SU-DHL-6 (cell line): ENCODE results near the gene PTPN21.

Source experiments
- H2AFZ ChIP-seq: fragments of 200-600 bp; sonication (generic); 2 replicates; pipeline ENCODE4 v1.6.1; 2014; ENCODE audit warnings: low read depth, mild to moderate bottlenecking, moderate library complexity, mixed read lengths, antibody characterized with exemption, low read length; ENCODE audit not compliant: severe bottlenecking
- H3F3A ChIP-seq: fragments of 200-600 bp; shearing (Covaris generic); 2 replicates; pipeline ENCODE4 v1.6.0; 2016; ENCODE audit warnings: antibody characterized with exemption, mild to moderate bottlenecking; ENCODE audit not compliant: insufficient read depth
- H3K27ac ChIP-seq: fragments of 200-600 bp; sonication (generic); 2 replicates; pipeline ENCODE4 v1.5.1; 2016; ENCODE audit warnings: low read depth, mild to moderate bottlenecking, low read length, moderate library complexity, mixed read lengths
- H3K27me3 ChIP-seq: fragments of 200-600 bp; sonication (generic), shearing (Covaris generic); 2 replicates; pipeline ENCODE4 v1.6.0; 2014; ENCODE audit warnings: mild to moderate bottlenecking, low read length
- H3K36me3 ChIP-seq: fragments of 200-600 bp; sonication (generic); 2 replicates; pipeline ENCODE4 v1.6.1; 2014; ENCODE audit warnings: mild to moderate bottlenecking, low read length, mixed read lengths
- H3K4me2 ChIP-seq: fragments of 300-600, 200-600 bp; shearing (Covaris generic), sonication (generic); 2 replicates; pipeline ENCODE4 v1.6.0; 2014; ENCODE audit warnings: low read length, low read depth, mild to moderate bottlenecking; ENCODE audit not compliant: poor library complexity, severe bottlenecking
- H3K4me3 ChIP-seq: fragments of 200-600 bp; sonication (generic); 2 replicates; pipeline ENCODE4 v1.5.1; 2014; ENCODE audit warnings: antibody characterized with exemption, low read length, mild to moderate bottlenecking, mixed read lengths; ENCODE audit not compliant: insufficient read depth, poor library complexity, severe bottlenecking
- H3K79me2 ChIP-seq: fragments of 200-600 bp; sonication (generic); 2 replicates; pipeline ENCODE4 v1.6.1; 2014; ENCODE audit warnings: mild to moderate bottlenecking, low read length, moderate library complexity; ENCODE audit not compliant: insufficient read depth
- H3K9ac ChIP-seq: fragments of 200-600 bp; sonication (generic); 2 replicates; pipeline ENCODE4 v1.7.0; 2014; ENCODE audit warnings: mild to moderate bottlenecking, low read length
- H3K9me2 ChIP-seq: fragments of 200-600 bp; sonication (generic); replicated peaks from 2 replicates; pipeline ENCODE4 v1.6.1; 2014; ENCODE audit warnings: low read length; ENCODE audit not compliant: insufficient read depth
- H3K9me3 ChIP-seq: fragments of 200-600 bp; sonication (generic); 2 replicates; pipeline ENCODE4 v1.6.1; 2014; ENCODE audit warnings: low read length, mixed read lengths; ENCODE audit not compliant: insufficient read depth
- H4K20me1 ChIP-seq: fragments of 200-600 bp; sonication (generic); 2 replicates; pipeline ENCODE4 v1.6.1; 2014; ENCODE audit warnings: low read depth, mild to moderate bottlenecking, antibody characterized with exemption, low read length, moderate library complexity, mixed read lengths
- EZH2phosphoT487 ChIP-seq: fragments of 200-600 bp; sonication (generic), shearing (Covaris generic); conservative IDR thresholded peaks from 2 replicates; pipeline ENCODE4 v1.6.1; 2018; ENCODE audit warnings: mild to moderate bottlenecking, antibody characterized with exemption, low read length, moderate library complexity, mixed read lengths
- TF ChIP-seq, protein P1 (sequence below): fragments of 200-600 bp; sonication (generic); IDR thresholded peaks from one replicate; pipeline ENCODE4 v1.5.1; 2017; ENCODE audit warnings: antibody characterized with exemption, mild to moderate bottlenecking, low read length, moderate library complexity; ENCODE audit not compliant: insufficient read depth, poor library complexity, severe bottlenecking

Gene PTPN21

DNA sequence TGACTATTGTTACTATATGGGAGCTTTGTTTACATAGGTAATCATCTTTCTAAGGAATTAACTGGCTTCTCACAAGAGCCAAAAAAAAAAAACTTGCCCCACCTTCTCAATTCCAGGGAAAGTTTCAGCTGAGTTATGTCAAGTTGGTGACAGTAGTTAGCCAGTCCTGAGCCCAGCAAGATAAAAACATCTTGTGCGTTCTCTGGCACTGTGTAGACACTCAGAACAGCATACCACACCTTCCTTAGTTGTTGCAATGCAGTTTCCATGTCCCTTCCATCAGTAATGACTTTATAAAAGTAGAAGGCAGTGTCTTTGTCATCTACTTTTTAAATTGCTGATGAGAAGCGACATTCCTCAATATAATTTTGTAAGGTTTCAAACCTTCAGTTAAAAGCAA is 50.2 kb downstream of the PTPN21 start:
- Histone ChIP-seq H3K4me3 (no peak overlapping the region), H4K20me1 (no peaks in the 10 kb centered on the region), H3K9me3 (no peaks in the 10 kb centered on the region), H3K9me2 (no peaks in the 10 kb centered on the region), H2AFZ (no peak overlapping the region), H3K4me2 (no peak overlapping the region), H3K9ac (no peak overlapping the region), H3F3A (no peaks in the 10 kb centered on the region), H3K36me3 (no peaks in the 10 kb centered on the region), H3K27me3 (no peaks in the 10 kb centered on the region), H3K79me2 (no peaks in the 10 kb centered on the region), H3K27ac (no peak overlapping the region)
- TF ChIP-seq, protein P1, sequence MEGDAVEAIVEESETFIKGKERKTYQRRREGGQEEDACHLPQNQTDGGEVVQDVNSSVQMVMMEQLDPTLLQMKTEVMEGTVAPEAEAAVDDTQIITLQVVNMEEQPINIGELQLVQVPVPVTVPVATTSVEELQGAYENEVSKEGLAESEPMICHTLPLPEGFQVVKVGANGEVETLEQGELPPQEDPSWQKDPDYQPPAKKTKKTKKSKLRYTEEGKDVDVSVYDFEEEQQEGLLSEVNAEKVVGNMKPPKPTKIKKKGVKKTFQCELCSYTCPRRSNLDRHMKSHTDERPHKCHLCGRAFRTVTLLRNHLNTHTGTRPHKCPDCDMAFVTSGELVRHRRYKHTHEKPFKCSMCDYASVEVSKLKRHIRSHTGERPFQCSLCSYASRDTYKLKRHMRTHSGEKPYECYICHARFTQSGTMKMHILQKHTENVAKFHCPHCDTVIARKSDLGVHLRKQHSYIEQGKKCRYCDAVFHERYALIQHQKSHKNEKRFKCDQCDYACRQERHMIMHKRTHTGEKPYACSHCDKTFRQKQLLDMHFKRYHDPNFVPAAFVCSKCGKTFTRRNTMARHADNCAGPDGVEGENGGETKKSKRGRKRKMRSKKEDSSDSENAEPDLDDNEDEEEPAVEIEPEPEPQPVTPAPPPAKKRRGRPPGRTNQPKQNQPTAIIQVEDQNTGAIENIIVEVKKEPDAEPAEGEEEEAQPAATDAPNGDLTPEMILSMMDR, result no peak
- TF ChIP-seq EZH2phosphoT487, result no peak

DNA sequence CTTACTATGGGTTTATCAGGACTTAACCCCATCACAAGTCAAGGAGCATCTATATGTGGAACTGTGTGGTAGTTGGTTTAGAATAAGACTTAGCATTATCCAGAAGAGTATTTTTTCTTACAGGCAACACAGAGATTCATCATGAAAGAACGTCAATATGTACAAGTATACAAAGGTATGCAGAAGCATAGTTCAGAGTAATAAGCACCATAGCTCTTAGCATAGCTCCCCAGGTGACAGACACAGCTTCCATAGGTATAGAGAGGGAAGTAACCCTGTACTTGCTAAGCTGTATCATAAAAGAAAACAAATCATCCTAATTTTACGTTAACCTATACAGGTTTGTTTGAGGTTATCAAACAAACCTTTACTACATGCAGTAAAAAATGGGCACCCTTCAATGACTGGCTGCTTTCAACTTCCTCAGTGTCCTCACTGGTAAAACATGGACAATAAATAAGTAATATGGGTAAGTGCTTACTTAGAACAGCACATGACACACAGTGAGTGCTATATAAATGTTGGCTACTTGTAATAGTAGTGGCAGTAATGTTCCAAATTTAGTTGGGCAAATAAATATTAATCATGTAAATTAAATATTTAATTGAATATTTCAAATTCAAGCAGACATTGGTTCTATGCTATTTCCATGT is 50.9 kb downstream of the PTPN21 start:
- Histone ChIP-seq H3K4me3 (no peak overlapping the region), H3K9me3 (no peaks in the 10 kb centered on the region), H3K9me2 (no peaks in the 10 kb centered on the region), H3F3A (no peaks in the 10 kb centered on the region), H4K20me1 (no peaks in the 10 kb centered on the region), H2AFZ (no peak overlapping the region), H3K27me3 (no peaks in the 10 kb centered on the region), H3K27ac (no peak overlapping the region), H3K36me3 (no peaks in the 10 kb centered on the region), H3K4me2 (no peak overlapping the region), H3K9ac (no peak overlapping the region), H3K79me2 (no peaks in the 10 kb centered on the region)
- no peak for TF ChIP-seq EZH2phosphoT487
- TF ChIP-seq, protein P1, result no peak

DNA sequence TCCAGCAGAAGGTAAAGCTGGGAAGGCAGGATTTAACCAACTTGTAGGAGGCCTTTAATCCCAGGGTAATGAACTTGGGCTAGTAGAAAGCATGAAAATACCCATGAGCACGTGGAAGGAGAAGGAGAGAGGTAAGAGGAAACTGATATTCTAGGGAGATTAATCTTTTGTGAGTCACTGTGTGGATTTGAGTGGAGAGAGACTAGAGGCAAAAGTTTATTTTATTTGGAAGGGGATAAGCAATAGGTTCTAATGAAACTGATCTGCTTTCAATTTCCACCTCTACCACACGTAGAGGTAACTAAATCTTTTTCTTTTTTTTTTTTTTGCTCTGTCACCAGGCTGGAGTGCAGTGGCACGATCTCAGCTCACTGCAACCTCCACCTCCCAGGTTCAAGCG is 52.1 kb downstream of the PTPN21 start:
- Histone ChIP-seq H3K4me2 (no peak overlapping the region), H2AFZ (no peak overlapping the region), H3K27me3 (no peaks in the 10 kb centered on the region), H4K20me1 (no peaks in the 10 kb centered on the region), H3K79me2 (no peaks in the 10 kb centered on the region), H3K27ac (no peak overlapping the region), H3K9ac (no peak overlapping the region), H3K9me2 (no peaks in the 10 kb centered on the region), H3K36me3 (no peaks in the 10 kb centered on the region), H3K4me3 (no peak overlapping the region), H3K9me3 (no peaks in the 10 kb centered on the region), H3F3A (no peaks in the 10 kb centered on the region)
- TF ChIP-seq EZH2phosphoT487, result no peak
- TF ChIP-seq, protein P1, result no peak
